Subcutaneous adipose tissue (tissue), 4 donors: ENCODE results near the gene ALOX15B. TPM values are rescaled to one million over a fixed set of nuclear protein-coding genes. Genes with fewer than 3 reads are reported as not detected.

ENCODE experiments used
- CTCF ChIP-seq: fragments of 450-650 bp; IDR thresholded peaks from one replicate; pipeline ENCODE4 v1.5.1; 2016; ENCODE audit warnings: low read depth, mild to moderate bottlenecking, control low read depth, antibody characterized with exemption, moderate library complexity
- total RNA-seq, 4 donors: library from RNA; depleted of rRNA; stranded (reverse); fragments of >200 nt; gene quantifications; one replicate each; pipeline ENCODE4 v1.1.0, GENCODE V29; 2016

ALOX15B gene
- total RNA-seq, 4 donors from 2014 or later, result 4.9 to 36.4 (median 10.9) TPM

DNA sequence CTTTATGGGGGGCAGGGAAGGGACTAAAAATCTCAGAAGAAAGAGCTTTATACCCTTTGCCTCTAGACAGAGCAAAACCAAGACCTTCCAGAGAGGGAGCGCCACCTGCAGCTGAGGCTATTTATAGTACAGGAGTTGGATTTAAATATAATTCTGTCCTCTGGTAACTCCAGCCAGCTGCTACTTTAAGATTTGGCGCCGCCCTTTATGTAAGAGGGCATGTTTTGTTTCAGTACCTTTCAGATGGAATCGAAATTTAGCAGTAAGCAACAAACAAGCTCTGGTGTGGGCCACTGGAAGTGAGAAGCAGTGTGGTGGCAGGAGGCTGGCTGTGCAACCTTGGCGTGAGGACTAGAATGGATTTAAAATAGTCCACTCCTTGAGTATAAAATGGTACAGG lies 41.7 kb upstream of the ALOX15B start:
- no peak for TF ChIP-seq CTCF

DNA sequence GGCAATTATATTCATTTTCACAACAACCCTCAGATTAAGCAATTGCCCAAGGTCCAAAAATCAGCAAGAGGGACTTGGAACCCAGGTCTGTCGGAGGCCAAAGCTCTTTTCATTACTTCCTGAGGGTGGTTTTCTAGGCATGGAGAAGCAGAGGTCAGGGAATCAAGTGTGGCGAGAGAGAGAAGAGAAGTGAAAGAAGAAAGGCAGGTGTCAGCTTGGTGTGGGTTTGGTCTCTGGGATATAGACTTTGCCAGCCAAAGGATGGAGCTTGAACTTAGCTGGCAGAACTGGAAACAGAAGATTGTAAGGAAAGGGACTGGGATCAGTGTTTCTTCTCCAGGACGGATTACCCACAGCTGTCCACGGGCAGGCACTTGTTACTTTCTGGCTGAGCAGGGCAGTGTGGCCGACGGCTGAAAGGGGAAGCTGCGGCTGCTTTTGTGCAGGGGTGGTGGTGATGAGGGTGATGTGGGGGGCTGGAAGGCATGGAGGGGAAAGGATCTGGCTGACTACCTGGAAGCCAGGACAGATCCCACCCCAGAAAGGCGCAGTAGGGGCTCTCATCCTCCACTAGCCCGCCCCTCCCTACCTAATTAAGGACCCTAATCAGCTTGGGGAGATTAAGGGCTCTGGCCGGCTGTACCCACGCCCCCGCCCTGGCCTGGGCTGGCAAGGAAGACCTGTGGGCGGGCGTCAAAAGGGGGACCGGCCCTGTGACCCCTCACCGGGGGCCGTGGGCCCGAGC lies 36.7 kb upstream of the ALOX15B start, which contains the start of gene GUCY2D:
Gene GUCY2D (plus strand): TSS at position 640 of the 745 bp plus-strand sequence. CDS start 433 bp downstream, outside the sequence.
- TF ChIP-seq CTCF, result no peak

DNA sequence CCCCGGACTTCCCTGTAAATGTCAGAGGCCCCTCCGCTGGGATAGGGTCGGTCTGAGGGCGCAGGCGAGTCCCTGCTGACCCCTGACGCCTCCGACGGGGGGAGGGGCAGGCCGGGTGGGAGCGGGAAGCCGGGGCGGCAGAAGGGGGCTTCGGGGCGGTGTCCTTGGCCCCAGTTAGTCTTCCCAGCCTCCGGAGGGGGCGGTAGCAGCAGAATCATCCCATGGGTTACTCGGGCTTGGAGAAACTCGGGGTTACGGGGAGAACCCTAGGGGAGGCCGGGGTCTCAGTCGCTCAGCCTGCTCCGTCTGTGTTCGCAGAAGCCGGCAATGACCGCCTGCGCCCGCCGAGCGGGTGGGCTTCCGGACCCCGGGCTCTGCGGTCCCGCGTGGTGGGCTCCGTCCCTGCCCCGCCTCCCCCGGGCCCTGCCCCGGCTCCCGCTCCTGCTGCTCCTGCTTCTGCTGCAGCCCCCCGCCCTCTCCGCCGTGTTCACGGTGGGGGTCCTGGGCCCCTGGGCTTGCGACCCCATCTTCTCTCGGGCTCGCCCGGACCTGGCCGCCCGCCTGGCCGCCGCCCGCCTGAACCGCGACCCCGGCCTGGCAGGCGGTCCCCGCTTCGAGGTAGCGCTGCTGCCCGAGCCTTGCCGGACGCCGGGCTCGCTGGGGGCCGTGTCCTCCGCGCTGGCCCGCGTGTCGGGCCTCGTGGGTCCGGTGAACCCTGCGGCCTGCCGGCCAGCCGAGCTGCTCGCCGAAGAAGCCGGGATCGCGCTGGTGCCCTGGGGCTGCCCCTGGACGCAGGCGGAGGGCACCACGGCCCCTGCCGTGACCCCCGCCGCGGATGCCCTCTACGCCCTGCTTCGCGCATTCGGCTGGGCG lies 35.9 kb upstream of the ALOX15B start:
- TF ChIP-seq CTCF, result no peak

GRCh38 chr17:8003594-8004181 lies 35.2 kb upstream of the ALOX15B start:
- no peak for TF ChIP-seq CTCF

DNA sequence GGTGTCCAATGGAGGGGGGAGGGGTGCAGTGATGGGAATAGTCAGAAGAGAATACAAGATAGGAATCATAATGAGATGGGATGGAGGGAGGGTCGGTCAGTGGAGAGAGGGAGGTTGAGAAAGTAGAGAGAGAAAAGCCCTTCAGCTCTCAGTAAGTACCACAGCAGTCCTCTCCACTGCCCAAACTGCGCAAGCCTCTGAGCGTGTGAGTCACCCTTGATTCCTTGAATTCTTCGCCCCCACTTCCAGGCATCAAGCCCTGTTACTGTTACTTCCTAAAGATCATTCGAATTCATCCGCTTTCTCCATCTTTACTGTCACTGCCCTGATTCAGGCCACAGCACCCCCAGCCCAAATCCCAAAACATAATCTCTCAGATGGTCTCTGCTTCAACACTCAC lies 34.0 kb upstream of the ALOX15B start:
- TF ChIP-seq CTCF, result no peak

DNA sequence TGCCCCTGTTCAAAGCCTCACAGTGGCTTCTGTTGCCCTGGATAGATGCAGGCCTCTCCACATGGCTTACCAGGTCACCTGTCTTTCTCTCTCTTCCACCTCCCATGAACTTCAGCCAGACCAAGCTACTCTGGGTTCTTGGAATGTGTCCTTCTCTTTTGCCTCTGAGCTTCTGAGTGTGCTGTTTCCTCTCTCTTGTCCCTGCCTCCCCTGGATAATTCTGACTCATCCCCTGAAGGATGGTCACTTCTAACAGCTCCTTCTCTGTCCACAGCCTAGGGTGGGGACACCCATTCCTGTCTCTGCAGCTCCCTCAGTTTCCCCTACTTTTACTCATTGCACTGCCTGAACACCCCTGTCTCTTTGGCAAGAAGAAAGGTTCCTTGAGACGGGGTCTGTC lies 33.5 kb upstream of the ALOX15B start:
- no peak for TF ChIP-seq CTCF
